Posterior cingulate gyrus (tissue), 11 donors: ENCODE measurements around the gene ANK3.

Experiments
- DNase-seq, 10 donors: peaks; one replicate each; pipeline versions ENCODE4 v3.0.0 to v3.0.0-alpha.2; 2020 to 2021; ENCODE audit warnings: mixed read lengths in 3 of 10
- intact Hi-C: fragments of 100-400 bp; cut with DNase I; formaldehyde crosslinking; loops from one replicate; pipeline ENCODE4 v1.15.1; 2023

Gene ANK3

DNA sequence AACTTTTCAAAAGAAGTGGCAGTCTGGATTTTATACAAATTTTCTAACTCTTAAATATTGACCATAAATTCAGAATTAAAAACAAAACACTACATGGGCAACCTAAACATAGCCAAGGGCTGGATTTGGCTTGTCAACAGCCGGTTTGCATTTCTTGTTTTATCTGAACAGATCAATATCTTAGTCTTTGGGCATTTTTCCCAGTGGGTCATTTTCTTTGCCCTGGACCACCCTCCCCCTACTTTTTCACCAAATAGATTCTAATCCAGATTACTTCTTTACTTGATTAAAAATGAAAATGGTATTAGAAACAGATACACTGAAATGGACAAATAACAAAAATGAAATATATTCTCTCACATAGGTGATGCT lies 189.0 kb downstream of the ANK3 start:
- intact Hi-C loops, result loop anchor here (10.0 kb wide), 1 partner anchor 444 kb away; no protein-coding TSS in a partner anchor
- no peak for DNase-seq

DNA sequence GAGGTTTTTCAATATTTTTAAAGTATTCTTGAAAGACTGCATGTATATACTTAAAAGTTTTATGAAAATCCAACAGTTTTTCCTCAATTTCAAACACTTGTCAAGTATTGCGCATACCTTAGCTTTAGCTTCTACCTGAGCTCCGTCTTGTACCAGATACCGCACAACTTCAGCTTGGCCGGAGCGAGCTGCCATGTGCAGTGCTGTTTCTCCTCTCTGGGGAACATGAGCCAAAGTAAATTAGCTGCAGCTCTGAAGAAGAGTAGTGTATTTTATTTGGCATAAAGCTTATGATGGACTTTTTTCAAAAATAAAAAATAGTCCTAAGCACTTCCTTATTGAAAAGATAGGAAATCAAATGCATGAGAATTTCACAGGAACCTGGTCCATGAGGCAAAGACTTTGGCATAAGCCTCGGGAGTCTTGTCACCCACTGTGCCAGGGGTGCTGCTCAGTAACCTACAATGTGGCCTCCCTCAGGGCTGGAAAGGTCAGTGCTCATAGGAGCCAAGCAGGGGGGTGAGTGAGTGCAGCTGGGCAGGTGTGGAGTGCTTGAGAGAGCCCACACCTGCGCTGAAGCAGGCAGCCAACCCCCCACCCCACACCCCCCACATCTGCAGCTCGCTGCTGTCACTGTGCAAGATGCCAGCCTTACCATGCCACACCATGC lies 189.5 kb downstream of the ANK3 start:
- DNase-seq, result no peak
- intact Hi-C loops, result loop anchor here (10.0 kb wide), 1 partner anchor 445 kb away; no protein-coding TSS in a partner anchor

DNA sequence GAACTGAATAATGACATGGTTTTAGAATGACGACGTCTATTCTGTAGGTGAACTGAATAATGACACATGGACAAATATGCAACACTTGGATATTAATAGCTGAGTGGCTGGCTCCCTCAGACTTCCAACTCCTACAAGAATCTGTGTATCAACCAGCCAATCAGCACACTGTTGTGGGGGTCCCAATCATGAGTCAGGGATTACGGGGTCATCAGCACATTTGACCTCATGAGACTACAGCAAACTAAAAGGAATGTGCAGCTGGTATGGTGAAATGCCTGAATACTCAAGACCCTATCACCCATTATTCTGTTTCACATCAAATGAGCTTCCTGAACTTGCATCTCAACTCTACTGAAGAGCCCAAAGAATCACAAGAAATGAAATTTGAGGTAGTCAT lies 192.5 kb downstream of the ANK3 start:
- intact Hi-C loops, result no loop called here
- no peak for DNase-seq

DNA sequence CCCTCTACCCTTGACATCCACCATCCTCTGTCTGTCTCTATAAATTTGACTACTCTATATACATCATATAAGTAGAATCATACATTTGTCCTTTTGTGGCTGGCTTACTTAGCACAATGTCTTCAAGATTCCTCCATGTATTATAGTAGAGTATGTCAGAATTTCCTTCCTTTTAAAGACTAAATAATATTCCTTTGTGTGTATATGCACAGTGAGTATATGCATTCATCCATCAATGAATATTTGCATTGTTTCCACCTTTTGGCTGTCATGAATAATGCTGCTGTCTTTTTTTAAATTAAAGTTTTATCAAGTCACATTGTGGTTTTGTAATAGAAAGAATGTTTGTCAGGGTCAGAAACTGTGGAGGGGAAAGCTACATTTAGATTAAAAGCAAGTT lies 195.3 kb downstream of the ANK3 start:
- intact Hi-C loops, result no loop called here
- no peak for DNase-seq

DNA sequence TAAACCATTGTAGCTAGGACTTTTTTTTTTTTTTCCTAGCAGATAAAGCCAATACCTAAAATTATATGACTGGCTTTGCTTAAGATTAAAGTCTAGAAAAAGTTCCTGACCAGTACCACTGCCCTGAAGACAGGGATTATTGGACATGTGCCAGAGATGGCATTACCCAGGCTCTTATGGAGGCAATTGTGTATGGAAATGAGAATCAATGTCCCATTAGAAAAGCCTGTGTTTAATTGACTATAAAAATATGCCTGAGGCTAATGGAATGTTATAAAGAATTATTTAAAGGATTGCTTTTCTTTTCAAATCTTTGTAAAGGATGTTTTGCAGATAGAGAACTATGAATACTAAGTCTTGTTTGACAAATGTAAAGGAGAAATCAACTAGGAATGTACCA lies 196.7 kb downstream of the ANK3 start:
- intact Hi-C loops, result no loop called here
- no peak for DNase-seq

DNA sequence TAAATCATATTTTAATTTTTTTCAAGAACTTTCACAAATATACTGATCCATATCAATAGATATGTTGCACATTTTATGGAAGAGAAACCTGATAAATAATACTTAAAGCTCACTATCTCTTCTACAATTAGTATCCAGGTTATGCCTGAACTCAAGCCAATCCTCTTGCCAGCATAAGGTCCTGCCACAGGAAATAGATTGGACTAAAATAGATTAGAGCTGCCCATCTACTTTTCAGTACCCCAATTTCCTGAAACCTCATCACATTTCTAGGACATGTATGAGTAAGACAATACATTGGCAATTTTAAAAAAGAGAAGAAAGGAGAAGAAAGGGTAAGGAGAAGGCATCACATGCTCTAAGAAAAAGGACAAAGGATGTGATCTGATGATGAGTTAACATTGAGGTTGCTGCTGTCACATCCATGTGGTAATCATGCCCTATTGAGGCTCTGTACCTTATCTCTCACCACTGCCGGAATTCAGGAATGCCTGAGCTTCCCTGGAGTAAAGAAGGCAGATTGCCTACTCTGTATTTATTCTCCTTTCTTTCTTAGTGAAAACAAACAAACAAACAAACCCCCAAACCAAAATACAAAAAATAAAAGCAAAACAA lies 199.7 kb downstream of the ANK3 start:
- no peak for DNase-seq
- intact Hi-C loops, result no loop called here

DNA sequence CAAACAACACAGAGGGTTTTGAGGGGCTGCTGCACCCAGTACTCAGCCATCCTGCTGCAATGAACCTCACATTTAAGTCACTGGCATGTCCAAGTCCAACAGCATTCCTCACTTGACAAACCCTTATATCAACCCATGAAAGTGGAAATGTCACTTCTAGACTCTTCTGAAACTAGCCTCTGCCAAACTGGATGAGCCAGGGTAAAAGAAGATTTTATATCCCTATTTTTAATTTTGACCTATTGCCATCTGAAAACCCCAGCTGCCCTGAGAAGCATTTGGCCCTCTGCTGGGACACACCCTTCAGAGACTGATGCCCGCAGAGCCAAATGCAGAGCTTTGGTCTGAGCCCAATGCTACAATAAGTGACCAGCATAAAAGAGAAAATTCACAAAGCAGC lies 201.1 kb downstream of the ANK3 start:
- intact Hi-C loops, result no loop called here
- DNase-seq, result no peak

DNA sequence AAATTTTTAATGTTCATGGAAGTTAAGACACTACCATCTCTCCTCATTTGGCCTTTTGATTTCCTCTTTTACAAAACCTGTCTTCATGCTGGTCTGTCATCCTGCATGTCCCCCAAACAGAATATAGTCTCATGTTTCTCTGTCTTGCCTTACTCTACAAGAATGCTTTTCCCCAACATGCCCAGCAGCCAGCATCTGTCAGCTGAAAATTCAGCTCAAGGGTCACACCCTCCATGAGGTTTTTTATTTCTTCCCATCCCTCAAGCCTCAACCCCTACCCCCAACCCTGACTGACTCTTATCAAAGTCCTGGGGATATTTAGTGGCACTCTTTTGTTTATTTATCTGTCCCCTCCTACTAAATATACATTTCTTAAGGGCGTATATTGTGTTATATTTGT lies 202.0 kb downstream of the ANK3 start:
- no peak for DNase-seq
- intact Hi-C loops, result no loop called here

DNA sequence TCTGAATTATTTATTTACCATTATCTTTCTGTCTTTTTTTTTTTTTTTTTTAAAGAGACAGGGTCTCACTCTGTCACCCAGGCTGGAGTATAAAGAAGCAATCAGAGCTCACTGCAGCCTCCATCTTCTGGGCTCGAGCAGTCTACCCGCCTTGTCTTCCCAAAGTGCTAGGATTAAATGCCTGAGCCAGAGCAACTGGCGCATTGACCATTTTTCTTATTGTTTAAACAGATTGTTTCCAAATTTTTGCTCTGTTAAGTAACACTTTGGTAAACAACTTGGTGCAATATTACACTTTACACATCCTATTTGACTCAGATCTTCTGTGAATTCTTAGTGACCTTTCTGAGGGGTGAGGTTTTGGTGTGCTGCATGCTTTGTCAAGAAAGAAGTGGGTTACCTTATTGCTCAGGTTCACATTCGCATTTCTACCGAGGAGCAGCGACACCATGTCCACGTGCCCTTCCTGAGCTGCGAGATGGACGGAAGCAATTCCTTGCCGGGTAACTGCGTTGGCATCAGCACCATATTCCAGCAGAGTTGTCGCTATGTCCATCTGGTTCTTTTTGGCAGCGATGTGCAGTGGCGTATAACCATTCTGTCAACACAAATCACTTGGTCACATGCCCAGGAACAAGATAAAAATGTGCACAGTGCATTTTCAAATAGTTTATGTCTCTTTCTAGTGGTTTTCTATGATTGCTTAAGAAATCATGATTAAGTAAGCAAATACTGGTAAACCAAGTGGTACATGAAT lies 203.2 kb downstream of the ANK3 start:
- intact Hi-C loops, result no loop called here
- peak; percentile 23 to 91 (median 50) for DNase-seq

DNA sequence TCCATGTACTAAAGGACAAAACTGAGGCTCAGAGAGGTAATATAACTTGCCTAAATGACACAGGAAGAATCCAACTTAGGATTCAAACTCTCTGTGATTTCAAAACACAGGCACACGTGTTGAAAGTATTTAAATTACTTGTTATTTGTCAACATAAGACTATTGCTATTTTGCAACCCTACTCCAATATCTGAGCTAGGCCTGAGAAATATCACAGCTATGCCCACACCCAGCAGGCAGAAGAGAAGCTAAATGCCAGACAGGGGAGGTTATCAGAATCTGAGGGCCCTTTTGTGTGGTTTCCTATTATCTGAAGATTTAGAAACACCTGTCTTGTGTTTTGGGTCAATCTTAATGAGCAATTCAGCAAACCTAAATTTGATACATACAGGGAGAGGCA lies 204.3 kb downstream of the ANK3 start:
- no peak for DNase-seq
- intact Hi-C loops, result no loop called here

DNA sequence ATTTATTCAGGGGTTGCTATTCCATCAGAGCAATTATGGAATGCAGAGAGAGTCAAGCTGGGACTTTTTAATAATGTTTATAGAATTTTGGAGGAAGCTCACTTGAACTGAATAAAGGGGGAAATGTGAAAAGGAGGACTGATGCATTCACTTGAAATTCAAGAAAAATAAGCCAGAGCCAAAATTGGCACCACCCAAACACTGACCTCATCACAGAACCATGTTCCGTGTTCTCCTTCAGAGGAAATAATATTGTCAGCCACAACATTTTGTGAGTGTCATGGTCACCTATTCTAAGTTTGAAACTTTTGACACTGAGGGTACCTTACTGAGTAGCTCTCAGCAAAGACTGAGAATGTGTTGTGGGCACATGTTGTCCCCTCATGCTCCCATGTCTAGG lies 207.0 kb downstream of the ANK3 start:
- intact Hi-C loops, result no loop called here
- no peak for DNase-seq

DNA sequence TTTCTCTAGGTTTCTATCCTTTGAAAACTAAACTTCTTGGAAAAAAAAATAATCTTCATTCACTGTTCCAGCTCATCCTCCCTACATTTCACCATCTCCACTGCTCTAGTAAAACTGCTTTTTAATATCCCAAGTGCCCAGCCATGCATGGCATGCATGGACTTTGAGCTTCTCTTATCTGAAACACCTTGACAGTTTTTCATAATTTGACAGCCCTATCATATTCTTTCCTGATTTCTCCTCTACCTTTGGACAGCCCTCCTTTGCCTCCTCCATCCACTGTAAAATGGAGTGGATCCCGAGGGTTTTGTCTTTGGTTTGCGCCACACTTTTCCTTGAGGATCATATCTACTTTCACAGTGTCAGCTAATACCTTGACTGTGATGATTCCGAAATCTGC lies 212.8 kb downstream of the ANK3 start:
- intact Hi-C loops, result no loop called here
- DNase-seq, result no peak

DNA sequence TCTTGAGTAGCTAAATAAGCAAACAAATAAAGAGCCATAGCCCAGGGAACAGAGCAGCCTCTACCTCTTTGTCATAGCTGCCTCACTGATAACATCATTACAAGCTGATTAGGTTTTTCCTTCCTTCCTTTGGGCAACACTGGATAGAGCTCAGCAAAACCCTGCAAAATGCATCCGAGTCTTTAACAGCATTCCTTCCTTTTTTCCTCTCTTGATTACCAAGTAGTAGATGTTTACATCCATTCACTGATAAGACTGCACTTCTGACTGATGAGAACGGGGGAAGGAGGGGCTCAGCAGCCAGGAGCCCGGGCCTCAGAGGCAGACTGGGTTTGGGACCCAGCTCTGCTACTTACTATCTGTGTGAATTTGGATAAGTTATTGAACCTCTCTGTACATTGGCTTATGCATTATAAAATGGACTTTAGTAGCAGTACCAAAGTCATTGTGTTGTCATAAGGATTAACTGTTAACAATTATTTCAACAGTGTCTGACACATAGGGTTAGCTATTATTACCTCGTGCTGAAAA lies 214.2 kb downstream of the ANK3 start:
- DNase-seq, result no peak
- intact Hi-C loops, result no loop called here

DNA sequence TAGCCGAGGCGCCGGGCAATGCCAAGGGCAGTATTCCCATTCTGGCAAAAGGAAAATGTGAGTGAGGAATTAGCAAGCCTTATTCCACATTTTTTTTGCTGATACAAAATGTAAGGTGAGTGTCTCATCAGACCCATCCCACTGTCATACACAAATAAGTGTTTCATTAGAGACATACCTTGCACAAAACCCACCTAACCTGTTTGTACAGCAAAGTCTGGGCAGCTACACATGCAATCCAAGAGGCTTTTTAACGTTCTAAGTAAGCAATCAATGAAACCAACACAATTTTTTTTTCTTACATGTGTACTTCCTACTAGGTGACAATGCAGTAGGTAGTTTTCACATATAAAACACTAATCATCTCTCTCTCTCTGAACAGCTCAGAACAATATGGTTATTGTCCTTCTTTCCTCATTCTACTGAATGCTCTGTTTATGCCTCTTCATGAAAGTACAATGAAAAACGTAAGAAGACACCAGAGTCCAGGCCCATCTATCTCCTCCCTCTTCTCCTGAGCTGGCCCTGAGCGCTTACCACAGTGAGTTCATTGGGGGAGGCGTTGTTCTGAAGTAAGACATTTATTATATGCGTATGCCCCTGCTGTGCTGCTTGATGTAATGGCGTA lies 217.2 kb downstream of the ANK3 start:
- intact Hi-C loops, result no loop called here
- no peak for DNase-seq

DNA sequence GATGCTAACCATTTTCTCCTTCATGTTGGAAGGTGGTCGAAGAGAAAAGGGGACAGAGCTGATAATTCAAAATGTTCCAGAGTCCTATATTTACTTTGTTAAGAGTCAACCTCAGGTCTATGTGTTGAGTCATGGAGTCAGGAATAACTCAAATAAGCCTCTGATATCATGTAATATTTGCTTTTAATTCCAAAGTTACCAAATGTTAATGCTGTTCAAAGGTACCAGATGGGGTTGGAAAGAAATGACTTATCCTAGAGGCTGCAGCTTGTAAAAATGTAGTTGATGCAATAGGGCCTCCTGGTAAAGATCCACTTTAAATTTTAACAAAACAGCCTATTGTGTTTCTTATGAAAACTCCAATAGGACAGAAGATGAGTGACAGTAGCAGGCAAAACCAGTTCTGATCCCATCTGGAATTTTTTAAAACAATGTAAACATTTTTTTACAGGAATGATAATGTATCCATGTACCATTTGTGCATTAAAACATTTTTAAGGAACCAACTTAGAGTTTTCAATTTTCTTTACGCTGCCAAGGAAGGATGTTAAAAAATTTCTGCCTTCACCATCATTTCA lies 218.2 kb downstream of the ANK3 start:
- no peak for DNase-seq
- intact Hi-C loops, result no loop called here

DNA sequence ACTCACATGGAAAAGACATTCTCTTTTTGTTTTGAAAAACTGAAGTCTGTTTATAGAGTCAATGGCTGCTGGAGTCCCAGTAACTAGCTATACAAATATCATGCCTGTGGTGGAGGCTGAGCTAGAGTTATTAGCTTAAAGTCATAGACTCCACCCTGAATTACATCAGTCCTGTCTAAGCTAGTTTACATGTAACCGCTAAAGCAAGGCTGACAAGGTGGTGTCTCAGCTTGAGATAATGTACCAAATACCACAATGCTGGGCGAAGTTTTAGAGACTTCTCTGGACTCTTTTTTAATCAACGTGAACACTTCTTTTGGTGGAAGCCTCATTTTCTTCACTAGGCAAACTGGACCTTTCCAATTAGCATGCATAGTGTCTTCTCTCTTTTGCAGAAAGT lies 219.4 kb downstream of the ANK3 start:
- no peak for DNase-seq
- intact Hi-C loops, result no loop called here

DNA sequence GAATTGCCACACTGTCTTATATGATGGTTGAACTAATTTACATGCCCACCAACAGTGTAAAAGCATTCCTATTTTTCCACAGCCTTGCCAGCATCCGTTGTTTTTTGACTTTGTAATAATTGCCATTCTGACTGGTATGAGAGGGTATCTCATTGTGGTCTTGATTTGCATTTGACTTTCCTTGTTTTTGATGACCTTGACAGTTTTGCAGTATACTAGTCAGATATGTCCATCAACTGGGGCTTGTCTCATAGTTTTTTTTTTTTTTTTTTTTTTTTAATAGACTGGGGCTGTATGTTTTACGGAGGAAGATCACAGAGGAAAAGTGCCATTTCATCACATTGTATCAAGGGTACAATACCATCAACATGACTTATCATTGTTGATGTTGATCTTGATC lies 220.6 kb downstream of the ANK3 start:
- intact Hi-C loops, result no loop called here
- DNase-seq, result no peak

DNA sequence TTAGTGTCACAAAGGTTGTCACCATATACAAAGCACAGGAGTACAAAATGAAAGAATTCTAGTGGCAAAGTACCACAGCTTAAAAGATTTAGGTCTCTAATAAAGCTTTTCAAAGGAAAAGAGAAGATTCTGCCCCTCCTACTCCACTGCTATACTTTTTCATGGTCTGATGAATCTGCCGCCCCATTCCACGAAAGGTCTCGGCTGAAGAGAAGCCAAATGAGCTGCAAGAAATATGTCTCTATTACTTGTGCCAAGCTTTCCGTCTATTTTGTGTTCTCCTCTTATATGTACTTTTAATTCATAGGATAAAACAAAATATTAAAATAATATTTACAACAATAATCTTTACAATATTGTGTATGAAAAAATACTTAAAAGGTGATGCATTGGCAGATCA lies 222.6 kb downstream of the ANK3 start:
- intact Hi-C loops, result no loop called here
- DNase-seq, result no peak

DNA sequence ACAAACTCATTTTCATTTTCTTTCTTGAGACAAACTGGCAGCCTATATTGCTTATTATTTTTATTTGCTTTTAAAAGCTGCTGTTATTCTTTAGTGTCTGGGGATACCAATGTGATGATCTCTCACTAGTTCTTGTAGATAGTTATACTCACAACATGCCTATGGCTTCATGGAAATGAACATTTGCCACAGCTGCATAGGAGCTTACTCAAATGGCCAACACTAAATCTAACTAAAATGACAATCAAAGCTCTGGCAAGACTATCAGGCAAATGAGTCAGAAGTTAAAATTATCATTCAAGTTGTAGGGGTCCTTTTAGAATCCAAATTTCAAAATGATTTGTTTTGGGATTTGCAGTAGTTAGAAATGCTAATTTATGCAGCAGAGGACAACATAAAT lies 225.9 kb downstream of the ANK3 start:
- intact Hi-C loops, result no loop called here
- no peak for DNase-seq

DNA sequence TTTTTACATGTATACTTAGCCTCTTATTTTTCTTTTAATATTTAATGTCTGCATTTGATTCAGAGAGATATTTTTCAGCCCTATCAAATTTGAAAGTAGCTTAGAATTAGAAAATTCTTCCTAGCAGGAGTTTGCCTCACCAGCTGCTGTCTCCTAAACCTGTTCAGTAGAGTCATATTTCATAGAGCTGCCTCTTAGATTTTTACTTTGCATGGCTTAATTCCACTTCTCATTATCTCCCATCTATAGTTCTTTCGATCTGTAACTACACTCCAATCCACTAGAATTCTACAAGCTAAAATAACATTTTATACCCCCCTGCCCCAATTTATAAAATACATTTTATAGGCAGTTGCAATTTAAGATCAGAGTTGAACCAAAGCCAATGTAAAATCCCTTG lies 227.0 kb downstream of the ANK3 start:
- DNase-seq, result no peak
- intact Hi-C loops, result no loop called here
